ENCODE data around the gene SYAP1.
"Not testable (repeated sequence)": the region's sequence is repeated elsewhere in the genome, so short reads cannot be mapped to it uniquely, and the experiment has no call there.

The SYAP1 gene

GRCh38 chrX:16778545-16778944 is 59.1 kb downstream of the SYAP1 start:
- Mint-ChIP-seq H3K4me3 (no peak overlapping the region), H3K9me3 (no peaks in the 10 kb centered on the region), H3K27me3 (no peaks in the 10 kb centered on the region), H3K36me3 (ENCODE audit: low read depth) (no peaks in the 10 kb centered on the region), H3K4me1 (ENCODE audit: low read depth) (no peaks in the 10 kb centered on the region), H3K27ac (no peak overlapping the region)
- intact Hi-C loops (cut with micrococcal nuclease): no loop called here

- Mint-ChIP-seq H3K36me3 (ENCODE audit: low read depth) (no peaks in the 10 kb centered on the region), H3K27me3 (no peaks in the 10 kb centered on the region), H3K9me3 (no peaks in the 10 kb centered on the region), H3K4me1 (ENCODE audit: low read depth) (no peaks in the 10 kb centered on the region), H3K27ac (no peak overlapping the region), H3K4me3 (no peak overlapping the region)
- intact Hi-C loops (cut with micrococcal nuclease): no loop called here
Measured at GRCh38 chrX:16778993-16779392, 59.6 kb downstream of the SYAP1 start.

GRCh38 chrX:16779815-16780214 is 60.4 kb downstream of the SYAP1 start:
- H3K4me1 Mint-ChIP-seq (ENCODE audit: low read depth); H3K36me3 Mint-ChIP-seq (ENCODE audit: low read depth); H3K27me3 Mint-ChIP-seq; H3K4me3 Mint-ChIP-seq; H3K27ac Mint-ChIP-seq; H3K9me3 Mint-ChIP-seq: not testable (repeated sequence)
- intact Hi-C loops (cut with micrococcal nuclease): loop anchor here (10.0 kb wide), 1 partner anchor 55 kb away; no protein-coding TSS in a partner anchor

GRCh38 chrX:16783452-16783851 is 64.0 kb downstream of the SYAP1 start:
- Mint-ChIP-seq H3K27ac (no peak overlapping the region), H3K36me3 (ENCODE audit: low read depth) (peaks cover 9% of the 10 kb centered on the region), H3K9me3 (no peaks in the 10 kb centered on the region), H3K4me3 (no peak overlapping the region), H3K27me3 (no peaks in the 10 kb centered on the region), H3K4me1 (ENCODE audit: low read depth) (no peaks in the 10 kb centered on the region)
- intact Hi-C loops (cut with micrococcal nuclease): loop anchor here (10.0 kb wide), 1 partner anchor 59 kb away; no protein-coding TSS in a partner anchor

GRCh38 chrX:16784440-16784839 is 65.0 kb downstream of the SYAP1 start:
- intact Hi-C loops (cut with micrococcal nuclease): loop anchor here (10.0 kb wide), 1 partner anchor 60 kb away; no protein-coding TSS in a partner anchor
- not testable (repeated sequence) for H3K27ac Mint-ChIP-seq; H3K4me3 Mint-ChIP-seq; H3K9me3 Mint-ChIP-seq; H3K4me1 Mint-ChIP-seq (ENCODE audit: low read depth); H3K27me3 Mint-ChIP-seq; H3K36me3 Mint-ChIP-seq (ENCODE audit: low read depth)

- Mint-ChIP-seq H3K36me3 (ENCODE audit: low read depth) (peaks cover 9% of the 10 kb centered on the region), H3K9me3 (no peaks in the 10 kb centered on the region), H3K4me1 (ENCODE audit: low read depth) (no peaks in the 10 kb centered on the region), H3K27me3 (no peaks in the 10 kb centered on the region), H3K27ac (peak overlapping the region; percentile 84), H3K4me3 (peak overlapping the region; percentile 89)
- intact Hi-C loops (cut with micrococcal nuclease): loop anchor here (10.0 kb wide), 1 partner anchor 61 kb away; no protein-coding TSS in a partner anchor
Measured at GRCh38 chrX:16785247-16786138, 66.1 kb downstream of the SYAP1 start.

GRCh38 chrX:16786139-16786790 is 66.9 kb downstream of the SYAP1 start, which contains the start of gene TXLNG:
TSS of gene TXLNG (plus strand) at chrX:16786466. CDS start at chrX:16786488, 22 bp downstream.
- intact Hi-C loops (cut with micrococcal nuclease): loop anchor here (10.0 kb wide), 1 partner anchor 61 kb away; no protein-coding TSS in a partner anchor
- H3K27me3 Mint-ChIP-seq: no peaks in the 10 kb centered on the region
- peak within 1 kb of the TSS; percentile 84 for H3K27ac Mint-ChIP-seq
- H3K36me3 Mint-ChIP-seq (ENCODE audit: low read depth): peaks cover 9% of the 10 kb centered on the region
- H3K9me3 Mint-ChIP-seq: no peaks in the 10 kb centered on the region
- no peaks in the 10 kb centered on the region for H3K4me1 Mint-ChIP-seq (ENCODE audit: low read depth)
- H3K4me3 Mint-ChIP-seq: peak within 1 kb of the TSS; percentile 89

- peak overlapping the region; percentile 89 for H3K4me3 Mint-ChIP-seq
- intact Hi-C loops (cut with micrococcal nuclease): loop anchor here (10.0 kb wide), 1 partner anchor 62 kb away; no protein-coding TSS in a partner anchor
- peak overlapping the region; percentile 84 for H3K27ac Mint-ChIP-seq
- H3K4me1 Mint-ChIP-seq (ENCODE audit: low read depth): no peaks in the 10 kb centered on the region
- no peaks in the 10 kb centered on the region for H3K27me3 Mint-ChIP-seq
- no peaks in the 10 kb centered on the region for H3K9me3 Mint-ChIP-seq
- H3K36me3 Mint-ChIP-seq (ENCODE audit: low read depth): peaks cover 9% of the 10 kb centered on the region
Measured at GRCh38 chrX:16786791-16787735, 67.7 kb downstream of the SYAP1 start.

- no peak overlapping the region for H3K27ac Mint-ChIP-seq
- peaks cover 11% of the 10 kb centered on the region for H3K36me3 Mint-ChIP-seq (ENCODE audit: low read depth)
- no peak overlapping the region for H3K4me3 Mint-ChIP-seq
- intact Hi-C loops (cut with micrococcal nuclease): loop anchor here (10.0 kb wide), 1 partner anchor 64 kb away; no protein-coding TSS in a partner anchor
- H3K4me1 Mint-ChIP-seq (ENCODE audit: low read depth): no peaks in the 10 kb centered on the region
- H3K27me3 Mint-ChIP-seq: no peaks in the 10 kb centered on the region
- no peaks in the 10 kb centered on the region for H3K9me3 Mint-ChIP-seq
Measured at GRCh38 chrX:16788477-16788876, 69.1 kb downstream of the SYAP1 start.

GRCh38 chrX:16796298-16796697 is 76.9 kb downstream of the SYAP1 start:
- Mint-ChIP-seq H3K36me3 (ENCODE audit: low read depth) (peaks cover 25% of the 10 kb centered on the region), H3K9me3 (no peaks in the 10 kb centered on the region), H3K27me3 (no peaks in the 10 kb centered on the region), H3K4me1 (ENCODE audit: low read depth) (no peaks in the 10 kb centered on the region), H3K27ac (no peak overlapping the region), H3K4me3 (no peak overlapping the region)
- intact Hi-C loops (cut with micrococcal nuclease): no loop called here

- no peaks in the 10 kb centered on the region for H3K9me3 Mint-ChIP-seq
- H3K27ac Mint-ChIP-seq: no peak overlapping the region
- peaks cover 26% of the 10 kb centered on the region for H3K36me3 Mint-ChIP-seq (ENCODE audit: low read depth)
- no peaks in the 10 kb centered on the region for H3K4me1 Mint-ChIP-seq (ENCODE audit: low read depth)
- intact Hi-C loops (cut with micrococcal nuclease): no loop called here
- H3K27me3 Mint-ChIP-seq: no peaks in the 10 kb centered on the region
- H3K4me3 Mint-ChIP-seq: no peak overlapping the region
Measured at GRCh38 chrX:16797358-16797757, 77.9 kb downstream of the SYAP1 start.

GRCh38 chrX:16797841-16798240 is 78.4 kb downstream of the SYAP1 start:
- Mint-ChIP-seq H3K4me3 (no peak overlapping the region), H3K9me3 (no peaks in the 10 kb centered on the region), H3K27me3 (no peaks in the 10 kb centered on the region), H3K27ac (no peak overlapping the region), H3K36me3 (ENCODE audit: low read depth) (peaks cover 31% of the 10 kb centered on the region), H3K4me1 (ENCODE audit: low read depth) (no peaks in the 10 kb centered on the region)
- intact Hi-C loops (cut with micrococcal nuclease): no loop called here

- intact Hi-C loops (cut with micrococcal nuclease): no loop called here
- Mint-ChIP-seq H3K27me3 (no peaks in the 10 kb centered on the region), H3K36me3 (ENCODE audit: low read depth) (peaks cover 12% of the 10 kb centered on the region), H3K27ac (no peak overlapping the region), H3K9me3 (no peaks in the 10 kb centered on the region), H3K4me3 (no peak overlapping the region), H3K4me1 (ENCODE audit: low read depth) (peaks cover 10% of the 10 kb centered on the region)
Measured at GRCh38 chrX:16804923-16805464, 85.6 kb downstream of the SYAP1 start.

Measured in dendritic cell treated with granulocyte-macrophage colony-stimulating factor and Interleukin-4, amounts not matched to agents 40 ng/mL and 50 ng/mL, for 4 days (primary cell).